ENCODE results near the gene EXOC6B.

The EXOC6B gene

GRCh38 chr2:72825257-72826155 is at the start of gene EXOC6B:
Gene EXOC6B, minus strand, starts transcription at chr2:72826033.
- peak; percentile 98 for DNase-seq

- DNase-seq = no peak
Observed at GRCh38 chr2:72871880-72872279, 46.0 kb upstream of the EXOC6B start.

- DNase-seq = no peak
Observed at GRCh38 chr2:72871060-72871459, 45.2 kb upstream of the EXOC6B start.

GRCh38 chr2:72864500-72864899 is 38.7 kb upstream of the EXOC6B start:
- DNase-seq = no peak

- no peak for DNase-seq
Observed at GRCh38 chr2:72863046-72863445, 37.2 kb upstream of the EXOC6B start.

- DNase-seq = peak; percentile 96
Observed at GRCh38 chr2:72862239-72862988, 36.6 kb upstream of the EXOC6B start.

GRCh38 chr2:72859831-72860262 is 34.0 kb upstream of the EXOC6B start:
- DNase-seq = peak; percentile 74

- DNase-seq = no peak
Observed at GRCh38 chr2:72851333-72851732, 25.5 kb upstream of the EXOC6B start.

GRCh38 chr2:72849138-72849462 is 23.3 kb upstream of the EXOC6B start:
- no peak for DNase-seq

- no peak for DNase-seq
Observed at GRCh38 chr2:72848436-72849137, 22.8 kb upstream of the EXOC6B start.

- DNase-seq = no peak
Observed at GRCh38 chr2:72847534-72848315, 21.9 kb upstream of the EXOC6B start.

- DNase-seq = no peak
Observed at GRCh38 chr2:72846171-72847095, 20.6 kb upstream of the EXOC6B start.

- no peak for DNase-seq
Observed at GRCh38 chr2:72843301-72843700, 17.5 kb upstream of the EXOC6B start.

GRCh38 chr2:72841462-72842125 is 15.8 kb upstream of the EXOC6B start:
- DNase-seq = no peak

GRCh38 chr2:72840066-72840465 is 14.2 kb upstream of the EXOC6B start:
- DNase-seq = no peak

GRCh38 chr2:72837171-72837570 is 11.3 kb upstream of the EXOC6B start:
- no peak for DNase-seq

- no peak for DNase-seq
Observed at GRCh38 chr2:72835403-72835802, 9.6 kb upstream of the EXOC6B start.

GRCh38 chr2:72834596-72834995 is 8.8 kb upstream of the EXOC6B start:
- DNase-seq = no peak

GRCh38 chr2:72833084-72833714 is 7.4 kb upstream of the EXOC6B start:
- no peak for DNase-seq

- DNase-seq = no peak
Observed at GRCh38 chr2:72830273-72830672, 4.4 kb upstream of the EXOC6B start.

Measured in eye (tissue), 1 donor.